Measurements from ENCODE around the gene ACO1.

- TF ChIP-seq CTCF (IDR thresholded peaks at IDR 0.05) (peak; percentile 54 to 77 (median 73)), POLR2A (IDR thresholded peaks at IDR 0.05) (no peak)
Measured at GRCh38 chr9:32378993-32379729, 5.3 kb upstream of the ACO1 start.
